Cardiac muscle cell (in vitro differentiated cells and primary cell): ENCODE measurements around the gene FILIP1. TPM values are rescaled to one million over a fixed set of nuclear protein-coding genes. Genes with fewer than 3 reads are reported as not detected.

Experiments used
- DNase-seq, 2 donors: peaks; one replicate each; pipeline versions ENCODE4 v3.0.0 to v3.0.0-alpha.2; 2010 to 2017; ENCODE audit warnings: low read depth in 1 of 2, low spot score in 1 of 2
- H3K27ac ChIP-seq: fragments of 200-600 bp; sonication (generic); 2 replicates; pipeline ENCODE4 v1.5.1; 2016
- H3K27me3 ChIP-seq: fragments of 200-600 bp; sonication (generic); 2 replicates; pipeline ENCODE4 v1.6.0; 2016; ENCODE audit warnings: control low read depth
- H3K36me3 ChIP-seq: fragments of 200-600 bp; sonication (generic); 2 replicates; pipeline ENCODE4 v1.5.1; 2016; ENCODE audit warnings: control low read depth
- H3K4me1 ChIP-seq: fragments of 200-600 bp; sonication (generic); 2 replicates; pipeline ENCODE4 v1.8.1; 2017; ENCODE audit warnings: low read depth, mild to moderate bottlenecking, mixed run types
- H3K4me3 ChIP-seq: fragments of 200-600 bp; sonication (generic); 2 replicates; pipeline ENCODE4 v1.5.1; 2016; ENCODE audit warnings: mild to moderate bottlenecking
- H3K9me3 ChIP-seq: fragments of 200-600 bp; sonication (generic); 2 replicates; pipeline ENCODE4 v1.5.1; 2017; ENCODE audit warnings: low read depth, mild to moderate bottlenecking, control low read depth
- polyA plus RNA-seq: library from polyadenylated mRNA; unstranded; fragments of >200 nt; fragmentation: Nextera tagmentation; extraction: Ambion mirVana; gene quantifications from 2 replicates; pipeline ENCODE4 v1.2.1, GENCODE V29; 2016
- total RNA-seq: library from RNA; depleted of rRNA; stranded (reverse); fragments of >200 nt; gene quantifications from 2 replicates; pipeline ENCODE4 v1.2.3, GENCODE V29; 2016
- TF ChIP-seq, protein P1 (sequence below): IDR thresholded peaks from 2 replicates; pipeline ENCODE4 v1.5.1; 2012; ENCODE audit warnings: low read depth, mild to moderate bottlenecking, low read length

FILIP1 gene
- total and polyA plus RNA-seq, 2 experiments from 2014 or later = 64.8 to 107 TPM

DNA sequence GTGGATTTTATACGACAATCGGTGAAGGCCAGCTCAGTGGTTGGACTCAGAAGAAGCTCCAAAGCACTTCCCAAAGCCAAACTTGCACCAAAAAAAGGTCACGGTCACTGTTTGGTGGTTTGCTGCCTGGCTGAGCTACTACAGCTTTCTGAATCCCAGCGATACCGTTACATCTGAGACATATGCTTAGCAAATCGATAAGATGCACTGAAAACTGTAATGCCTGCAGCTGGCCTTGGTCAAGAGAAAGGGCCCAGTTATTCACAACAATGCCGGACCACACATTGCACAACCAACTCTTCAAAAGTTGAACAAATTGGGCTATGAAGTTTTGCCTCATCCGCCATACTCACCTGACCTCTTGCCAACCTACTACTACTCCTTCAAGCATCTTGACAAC lies 70.2 kb downstream of the FILIP1 start:
- Histone ChIP-seq H3K27me3 (no peaks in the 10 kb centered on the region), H3K36me3 (no peaks in the 10 kb centered on the region), H3K27ac (no peak overlapping the region), H3K4me1 (peaks cover 7% of the 10 kb centered on the region), H3K9me3 (no peaks in the 10 kb centered on the region), H3K4me3 (no peak overlapping the region)
- no peak for DNase-seq
- TF ChIP-seq, protein P1, sequence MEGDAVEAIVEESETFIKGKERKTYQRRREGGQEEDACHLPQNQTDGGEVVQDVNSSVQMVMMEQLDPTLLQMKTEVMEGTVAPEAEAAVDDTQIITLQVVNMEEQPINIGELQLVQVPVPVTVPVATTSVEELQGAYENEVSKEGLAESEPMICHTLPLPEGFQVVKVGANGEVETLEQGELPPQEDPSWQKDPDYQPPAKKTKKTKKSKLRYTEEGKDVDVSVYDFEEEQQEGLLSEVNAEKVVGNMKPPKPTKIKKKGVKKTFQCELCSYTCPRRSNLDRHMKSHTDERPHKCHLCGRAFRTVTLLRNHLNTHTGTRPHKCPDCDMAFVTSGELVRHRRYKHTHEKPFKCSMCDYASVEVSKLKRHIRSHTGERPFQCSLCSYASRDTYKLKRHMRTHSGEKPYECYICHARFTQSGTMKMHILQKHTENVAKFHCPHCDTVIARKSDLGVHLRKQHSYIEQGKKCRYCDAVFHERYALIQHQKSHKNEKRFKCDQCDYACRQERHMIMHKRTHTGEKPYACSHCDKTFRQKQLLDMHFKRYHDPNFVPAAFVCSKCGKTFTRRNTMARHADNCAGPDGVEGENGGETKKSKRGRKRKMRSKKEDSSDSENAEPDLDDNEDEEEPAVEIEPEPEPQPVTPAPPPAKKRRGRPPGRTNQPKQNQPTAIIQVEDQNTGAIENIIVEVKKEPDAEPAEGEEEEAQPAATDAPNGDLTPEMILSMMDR = no peak

GRCh38 chr6:75422024-75422639 lies 71.5 kb downstream of the FILIP1 start:
- no peak overlapping the region for H3K27ac ChIP-seq
- H3K4me3 ChIP-seq = no peak overlapping the region
- H3K27me3 ChIP-seq = no peaks in the 10 kb centered on the region
- H3K9me3 ChIP-seq = no peaks in the 10 kb centered on the region
- DNase-seq = peak in 1 of 2 donors; percentile 64
- H3K36me3 ChIP-seq = no peaks in the 10 kb centered on the region
- TF ChIP-seq, protein P1 = no peak
- H3K4me1 ChIP-seq = peaks cover 11% of the 10 kb centered on the region

- Histone ChIP-seq H3K4me3 (no peak overlapping the region), H3K27me3 (no peaks in the 10 kb centered on the region), H3K36me3 (no peaks in the 10 kb centered on the region), H3K27ac (no peak overlapping the region), H3K9me3 (no peaks in the 10 kb centered on the region), H3K4me1 (peaks cover 11% of the 10 kb centered on the region)
- TF ChIP-seq, protein P1 = no peak
- no peak for DNase-seq
Observed at GRCh38 chr6:75421316-75422023, 72.1 kb downstream of the FILIP1 start.

- Histone ChIP-seq H3K4me3 (no peak overlapping the region), H3K27ac (no peak overlapping the region), H3K9me3 (no peaks in the 10 kb centered on the region), H3K36me3 (no peaks in the 10 kb centered on the region), H3K27me3 (no peaks in the 10 kb centered on the region), H3K4me1 (peaks cover 14% of the 10 kb centered on the region)
- DNase-seq = no peak
- TF ChIP-seq, protein P1 = no peak
Observed at GRCh38 chr6:75419980-75420379, 73.6 kb downstream of the FILIP1 start.

GRCh38 chr6:75419416-75419815 lies 74.2 kb downstream of the FILIP1 start:
- TF ChIP-seq, protein P1 = no peak
- peaks cover 17% of the 10 kb centered on the region for H3K4me1 ChIP-seq
- H3K9me3 ChIP-seq = no peaks in the 10 kb centered on the region
- H3K4me3 ChIP-seq = no peak overlapping the region
- H3K27me3 ChIP-seq = no peaks in the 10 kb centered on the region
- H3K36me3 ChIP-seq = peaks cover 3% of the 10 kb centered on the region
- no peak for DNase-seq
- H3K27ac ChIP-seq = no peak overlapping the region
